Measurements from ENCODE around the gene RAB21.

DNA sequence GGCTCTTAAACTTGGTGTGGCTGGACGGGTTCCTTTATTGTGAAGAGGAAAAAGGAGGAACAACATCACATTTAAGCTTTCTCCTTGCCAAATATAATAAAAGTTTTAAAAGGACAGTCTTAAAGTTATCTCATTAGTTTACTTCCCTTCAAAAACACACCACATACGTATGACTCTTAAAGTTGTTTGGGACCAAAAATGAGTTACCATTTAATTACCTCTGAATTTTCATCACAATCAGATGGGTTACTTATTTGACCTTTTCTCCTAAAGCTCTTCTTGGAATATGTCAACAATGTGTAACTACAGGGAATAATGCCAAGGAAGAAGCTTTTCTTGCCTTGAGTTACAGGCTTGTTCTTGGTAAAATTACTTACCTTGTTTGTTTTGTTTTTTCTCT lies 16.4 kb downstream of the RAB21 start:
- TF ChIP-seq GATA2 (IDR thresholded peaks at IDR 0.05; ENCODE audit: low read depth, low read length), result no peak
- no peak for TF ChIP-seq GATA3 (IDR thresholded peaks at IDR 0.05; ENCODE audit: low read depth, low read length)

All from SH-SY5Y (cell line).